Breast epithelium (tissue), 4 donors: ENCODE data around the gene MPZ. TPM values are rescaled to one million over a fixed set of nuclear protein-coding genes. Genes with fewer than 3 reads are reported as not detected.
A peak's percentile ranks its signal among the peaks of the same experiment; 100 is the strongest.

ENCODE experiments used
- DNase-seq, 2 donors: peaks; one replicate each; pipeline ENCODE4 v3.0.0-alpha.2; 2019; ENCODE audit warnings: low spot score in 2 of 2
- H3K27ac ChIP-seq, 2 donors: fragments of 200-600 bp; sonication (generic) in 1 of 2; one replicate each; pipeline ENCODE4 v1.5.1; 2016 to 2019; ENCODE audit warnings: mild to moderate bottlenecking in 1 of 2
- H3K27me3 ChIP-seq, 2 donors: fragments of 200-600 bp; sonication (generic) in 1 of 2; one replicate each; pipeline versions ENCODE4 v1.5.1 to v1.6.0; 2017 to 2019; ENCODE audit warnings: control low read depth in 1 of 2, mild to moderate bottlenecking in 1 of 2
- H3K36me3 ChIP-seq: fragments of 200-600 bp; one replicate; pipeline ENCODE4 v1.5.1; 2019
- H3K4me1 ChIP-seq, 2 donors: fragments of 200-600 bp; sonication (generic); one replicate each; pipeline ENCODE4 v1.5.1; 2016 to 2019; ENCODE audit warnings: control low read depth in 1 of 2
- H3K4me3 ChIP-seq, 3 donors: fragments of 200-600 bp; sonication (generic); 1 replicate in 2 of 3; 2 replicates in 1 of 3; pipeline ENCODE4 v1.5.1; 2016 to 2019; ENCODE audit warnings: mild to moderate bottlenecking in 3 of 3, moderate library complexity in 2 of 3
- H3K9me3 ChIP-seq, 2 donors: fragments of 200-600 bp; sonication (generic) in 1 of 2; one replicate each; pipeline ENCODE4 v1.5.1; 2016 to 2019; ENCODE audit warnings: control low read depth in 1 of 2
- POLR2A ChIP-seq: fragments of 450-650 bp; IDR thresholded peaks from one replicate; pipeline ENCODE4 v1.6.1; 2016; ENCODE audit warnings: antibody characterized with exemption, mild to moderate bottlenecking, moderate library complexity
- POLR2AphosphoS5 ChIP-seq, 3 donors: sonication (generic); formaldehyde crosslinking; IDR thresholded peaks; one replicate each; pipeline ENCODE4 v1.6.1; 2017; ENCODE audit warnings: antibody characterized with exemption in 3 of 3
- intact Hi-C: fragments of 100-400 bp; cut with DNase I; formaldehyde crosslinking; loops from one replicate; pipeline ENCODE4 v1.15.1; 2023; ENCODE audit warnings: low total_unique reads
- total RNA-seq, 3 donors: library from RNA; depleted of rRNA; stranded (reverse); fragments of >200 nt; gene quantifications; one replicate each; pipeline ENCODE4 v1.1.0, GENCODE V29; 2016
- TF ChIP-seq, protein P1 (sequence below), 3 donors: fragments of 450-650 bp; IDR thresholded peaks; one replicate each; pipeline ENCODE4 v1.5.1; 2016 to 2017; ENCODE audit warnings: antibody characterized with exemption in 3 of 3, mild to moderate bottlenecking in 3 of 3, moderate library complexity in 3 of 3

Gene MPZ
- total RNA-seq, 3 donors from 2014 or later = 1.3 to 3.6 (median 3.2) TPM

GRCh38 chr1:161314201-161314981 is 4.6 kb upstream of the MPZ start, which contains the start of gene SDHC:
SDHC (plus strand) TSS chr1:161314381; CDS start chr1:161314406, 25 bp downstream.
- no peaks in the 10 kb centered on the region for H3K9me3 ChIP-seq
- peaks cover 0 to 5% of the 10 kb centered on the region in 2 donors for H3K4me1 ChIP-seq
- H3K36me3 ChIP-seq = no peaks in the 10 kb centered on the region
- intact Hi-C loops = no loop called here
- H3K27me3 ChIP-seq = no peaks in the 10 kb centered on the region
- TF ChIP-seq POLR2A = peak; percentile 76
- peak; percentile 87 to 96 (median 90) for TF ChIP-seq POLR2AphosphoS5 (IDR thresholded peaks at IDR 0.05)
- TF ChIP-seq, protein P1, sequence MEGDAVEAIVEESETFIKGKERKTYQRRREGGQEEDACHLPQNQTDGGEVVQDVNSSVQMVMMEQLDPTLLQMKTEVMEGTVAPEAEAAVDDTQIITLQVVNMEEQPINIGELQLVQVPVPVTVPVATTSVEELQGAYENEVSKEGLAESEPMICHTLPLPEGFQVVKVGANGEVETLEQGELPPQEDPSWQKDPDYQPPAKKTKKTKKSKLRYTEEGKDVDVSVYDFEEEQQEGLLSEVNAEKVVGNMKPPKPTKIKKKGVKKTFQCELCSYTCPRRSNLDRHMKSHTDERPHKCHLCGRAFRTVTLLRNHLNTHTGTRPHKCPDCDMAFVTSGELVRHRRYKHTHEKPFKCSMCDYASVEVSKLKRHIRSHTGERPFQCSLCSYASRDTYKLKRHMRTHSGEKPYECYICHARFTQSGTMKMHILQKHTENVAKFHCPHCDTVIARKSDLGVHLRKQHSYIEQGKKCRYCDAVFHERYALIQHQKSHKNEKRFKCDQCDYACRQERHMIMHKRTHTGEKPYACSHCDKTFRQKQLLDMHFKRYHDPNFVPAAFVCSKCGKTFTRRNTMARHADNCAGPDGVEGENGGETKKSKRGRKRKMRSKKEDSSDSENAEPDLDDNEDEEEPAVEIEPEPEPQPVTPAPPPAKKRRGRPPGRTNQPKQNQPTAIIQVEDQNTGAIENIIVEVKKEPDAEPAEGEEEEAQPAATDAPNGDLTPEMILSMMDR (IDR thresholded peaks at IDR 0.05) = no peak
- H3K27ac ChIP-seq = peak within 1 kb of the TSS; percentile 95 to 96
- peak within 1 kb of the TSS; percentile 84 to 89 (median 89) for H3K4me3 ChIP-seq
- DNase-seq = peak; percentile 84 to 87

GRCh38 chr1:161313554-161314200 is 3.9 kb upstream of the MPZ start:
- H3K4me1 ChIP-seq = peaks cover 0 to 5% of the 10 kb centered on the region in 2 donors
- no peak for DNase-seq
- peak overlapping the region; percentile 84 to 89 (median 89) for H3K4me3 ChIP-seq
- H3K27me3 ChIP-seq = no peaks in the 10 kb centered on the region
- no peaks in the 10 kb centered on the region for H3K9me3 ChIP-seq
- H3K36me3 ChIP-seq = no peaks in the 10 kb centered on the region
- peak overlapping the region; percentile 95 to 96 for H3K27ac ChIP-seq
- intact Hi-C loops = no loop called here
- TF ChIP-seq, protein P1 (IDR thresholded peaks at IDR 0.05) = no peak
- TF ChIP-seq POLR2AphosphoS5 (IDR thresholded peaks at IDR 0.05) = no peak

GRCh38 chr1:161311595-161312181 is 1.9 kb upstream of the MPZ start:
- H3K27ac ChIP-seq = no peak overlapping the region
- H3K4me3 ChIP-seq = no peak overlapping the region
- peaks cover 0 to 5% of the 10 kb centered on the region in 2 donors for H3K4me1 ChIP-seq
- intact Hi-C loops = no loop called here
- DNase-seq = no peak
- H3K36me3 ChIP-seq = no peaks in the 10 kb centered on the region
- no peaks in the 10 kb centered on the region for H3K9me3 ChIP-seq
- no peak for TF ChIP-seq POLR2A
- TF ChIP-seq, protein P1 (IDR thresholded peaks at IDR 0.05) = no peak
- no peak for TF ChIP-seq POLR2AphosphoS5 (IDR thresholded peaks at IDR 0.05)
- no peaks in the 10 kb centered on the region for H3K27me3 ChIP-seq

GRCh38 chr1:161307892-161308638 is 1.7 kb downstream of the MPZ start:
- Histone ChIP-seq H3K27me3 (no peaks in the 10 kb centered on the region), H3K4me3 (no peak overlapping the region), H3K9me3 (no peaks in the 10 kb centered on the region), H3K36me3 (no peaks in the 10 kb centered on the region), H3K27ac (no peak overlapping the region), H3K4me1 (peaks cover 2 to 6% of the 10 kb centered on the region in 2 donors)
- intact Hi-C loops = loop anchor here (10.0 kb wide), 1 partner anchor 67 kb away; no protein-coding TSS in a partner anchor
- TF ChIP-seq, protein P1 (IDR thresholded peaks at IDR 0.05) = no peak
- DNase-seq = no peak
